Heart right ventricle (tissue), 16 donors: Measurements from ENCODE around the gene TSPAN9. TPM values are rescaled to one million over a fixed set of nuclear protein-coding genes. Genes with fewer than 3 reads are reported as not detected.
A peak's percentile ranks its signal among the peaks of the same experiment; 100 is the strongest.

Source experiments
- ATAC-seq, 8 donors: fragments of 200-7000 bp; cut with Tn5 transposase; one replicate each; pipeline ENCODE4 v1.9.1; 2020; ENCODE audit warnings: mild to moderate bottlenecking in 8 of 8, moderate library complexity in 8 of 8, moderate number of reproducible peaks in 1 of 8
- DNase-seq, 2 donors: peaks; one replicate each; pipeline ENCODE4 v3.0.0-alpha.2; 2020
- H3K27ac ChIP-seq, 10 donors: fragments of 200-600 bp; sonication (generic) in 2 of 10; one replicate each; pipeline versions ENCODE4 v1.5.0 to v1.8.0; 2020 to 2022; ENCODE audit warnings: mild to moderate bottlenecking in 3 of 10
- H3K27me3 ChIP-seq, 7 donors: fragments of 200-600 bp; one replicate each; pipeline ENCODE4 v1.8.0; 2021 to 2022; ENCODE audit warnings: mild to moderate bottlenecking in 2 of 7
- H3K36me3 ChIP-seq, 9 donors: fragments of 200-600 bp; sonication (generic) in 1 of 9; one replicate each; pipeline versions ENCODE4 v1.5.0 to v1.8.0; 2020 to 2022; ENCODE audit warnings: mild to moderate bottlenecking in 2 of 9
- H3K4me1 ChIP-seq, 9 donors: fragments of 200-600 bp; sonication (generic) in 1 of 9; one replicate each; pipeline versions ENCODE4 v1.5.0 to v1.8.0; 2020 to 2022; ENCODE audit warnings: mild to moderate bottlenecking in 4 of 9
- H3K4me3 ChIP-seq, 10 donors: fragments of 200-600 bp; sonication (generic) in 2 of 10; one replicate each; pipeline versions ENCODE4 v1.5.0 to v1.8.0; 2020 to 2022; ENCODE audit warnings: mild to moderate bottlenecking in 7 of 10, moderate library complexity in 2 of 10
- H3K9me3 ChIP-seq, 11 donors: fragments of 200-600 bp in 10 of 11; sonication (generic) in 2 of 11; one replicate each; pipeline versions ENCODE4 v1.5.0 to v1.8.0; 2013 to 2022; ENCODE audit warnings: mild to moderate bottlenecking in 2 of 11, control low read depth in 1 of 11, moderate library complexity in 1 of 11
- WGBS, 2 donors: extraction: QIAGEN DNeasy Blood & Tissue Kit; methylation state at CpG; one replicate each; pipeline ENCODE4 v1.1.7; 2013; ENCODE audit warnings: inconsistent platforms in 1 of 2; 5-methylcytosine and 5-hydroxymethylcytosine counted together
- intact Hi-C, 10 donors: fragments of 100-400 bp; cut with DNase I; formaldehyde crosslinking; loops; one replicate each; pipeline versions ENCODE4 v1.11.1 to v1.14.2; 2022
- polyA plus RNA-seq, 2 donors: library from polyadenylated mRNA; stranded (reverse); fragments of 200-250 nt; gene quantifications; one replicate each; pipeline ENCODE4 v1.2.3, GENCODE V29; 2013
- total RNA-seq, 10 donors: library from RNA; stranded (reverse); fragmentation: NEBNext Ultra II Directional in 3 of 10; extraction: Animal tissue kit (Norgen Biotek cat#: 25700) in 3 of 10; gene quantifications; one replicate each; pipeline versions ENCODE4 v1.2.1 to v1.2.4, GENCODE V29; 2021 to 2023
- TF ChIP-seq, protein P1 (sequence below), 9 donors: fragments of 200-600 bp; sonication (generic) in 2 of 9; IDR thresholded peaks; one replicate each; pipeline versions ENCODE4 v1.5.0 to v1.8.0; 2021 to 2022; ENCODE audit warnings: antibody characterized with exemption in 9 of 9, mild to moderate bottlenecking in 5 of 9, moderate library complexity in 1 of 9
- donor health status: Arrhythmogenic right ventricular cardiomyopathy.
- donor health status: ischemic (EF 13 %, LVEDD 7.1; RV severe dilation, severe dysfunction).
- donor health status: healthy with polysubstance abuse.
- donor health status: DM: no; HTN: yes; CAD: no.
- donor health status: DM: no; HTN: no; CAD: no.
- donor health status: ischemic (EF 25% LVEDD 6.9; RV normal size, moderate dysfunction).
- donor health status: ischemic (EF 25% LVEDD 5.7; RV mildly dilated, moderate dysfunction).
- donor health status: healthy.
- donor health status: DM: yes; HTN: yes; CAD: no.
- donor health status: Ischemic cardiomyopathy.
- donor health status: ischemic (EF 35%, LVEDD 5.7; RV mildly dilated, moderate dysfunction).
- donor health status: nonischemic (EF 11% LVEDD 7.7; RV severe dilation, severe dysfunction).
- donor health status: DM: yes; HTN: yes; CAD: no.
- donor health status: PGD.
- donor health status: ischemic (EF 29% LVEDD 5.4; RV normal size, mild dysfunction).
- donor health status: nonischemic (EF 23%, LVEDD 6.1; RV moderate dilation, normal function).

The TSPAN9 gene
- total and polyA plus RNA-seq, 12 donors, result 63.0 to 401 (median 251) TPM

GRCh38 chr12:3187846-3188770 lies 110.9 kb downstream of the TSPAN9 start:
- Histone ChIP-seq H3K4me3 (no peak overlapping the region), H3K9me3 (no peaks in the 10 kb centered on the region), H3K27me3 (no peaks in the 10 kb centered on the region), H3K4me1 (peaks cover 4 to 82% (median 60%) of the 10 kb centered on the region in 9 donors), H3K36me3 (no peaks in the 10 kb centered on the region), H3K27ac (no peak overlapping the region)
- TF ChIP-seq, protein P1, sequence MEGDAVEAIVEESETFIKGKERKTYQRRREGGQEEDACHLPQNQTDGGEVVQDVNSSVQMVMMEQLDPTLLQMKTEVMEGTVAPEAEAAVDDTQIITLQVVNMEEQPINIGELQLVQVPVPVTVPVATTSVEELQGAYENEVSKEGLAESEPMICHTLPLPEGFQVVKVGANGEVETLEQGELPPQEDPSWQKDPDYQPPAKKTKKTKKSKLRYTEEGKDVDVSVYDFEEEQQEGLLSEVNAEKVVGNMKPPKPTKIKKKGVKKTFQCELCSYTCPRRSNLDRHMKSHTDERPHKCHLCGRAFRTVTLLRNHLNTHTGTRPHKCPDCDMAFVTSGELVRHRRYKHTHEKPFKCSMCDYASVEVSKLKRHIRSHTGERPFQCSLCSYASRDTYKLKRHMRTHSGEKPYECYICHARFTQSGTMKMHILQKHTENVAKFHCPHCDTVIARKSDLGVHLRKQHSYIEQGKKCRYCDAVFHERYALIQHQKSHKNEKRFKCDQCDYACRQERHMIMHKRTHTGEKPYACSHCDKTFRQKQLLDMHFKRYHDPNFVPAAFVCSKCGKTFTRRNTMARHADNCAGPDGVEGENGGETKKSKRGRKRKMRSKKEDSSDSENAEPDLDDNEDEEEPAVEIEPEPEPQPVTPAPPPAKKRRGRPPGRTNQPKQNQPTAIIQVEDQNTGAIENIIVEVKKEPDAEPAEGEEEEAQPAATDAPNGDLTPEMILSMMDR (IDR thresholded peaks at IDR 0.05), result no peak
- 64 to 72% methylated on average over 17 of the region's 17 CpGs for WGBS, 2 donors
- no peak for ATAC-seq
- intact Hi-C loops, result loop anchor here in 2 of 10 donors (5.0 kb wide), 2 partner anchors 36 to 46 kb away; no protein-coding TSS in a partner anchor
- DNase-seq, result no peak

DNA sequence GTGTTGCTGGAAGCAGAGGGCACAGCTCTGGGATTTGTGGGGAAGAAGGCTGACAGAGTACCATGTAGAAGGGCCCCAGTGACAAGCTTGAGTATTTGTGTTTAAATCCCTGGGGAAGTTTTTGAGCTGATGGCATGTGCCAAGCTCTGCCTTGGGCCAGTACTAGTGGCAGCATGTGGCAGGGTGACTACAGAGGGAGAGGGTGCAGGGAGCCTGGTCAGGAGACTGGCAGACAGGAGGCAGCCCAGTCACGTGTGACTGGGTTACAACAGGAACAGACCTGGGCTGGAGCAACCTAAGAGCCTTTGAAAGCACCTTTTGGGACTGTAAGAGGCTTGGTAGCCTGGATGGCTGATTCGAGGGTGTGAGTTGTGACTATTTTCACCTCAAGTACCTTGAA lies 112.1 kb downstream of the TSPAN9 start:
- peak in 3 of 8 donors; percentile 11 to 51 (median 45) for ATAC-seq
- H3K9me3 ChIP-seq, result no peaks in the 10 kb centered on the region
- peaks cover 7 to 92% (median 71%) of the 10 kb centered on the region in 9 donors for H3K4me1 ChIP-seq
- no peak overlapping the region for H3K4me3 ChIP-seq
- H3K27ac ChIP-seq, result no peak overlapping the region
- TF ChIP-seq, protein P1 (IDR thresholded peaks at IDR 0.05), result no peak
- WGBS, 2 donors, result 34 to 50% methylated on average over 2 of the region's 2 CpGs
- no peak for DNase-seq
- no peaks in the 10 kb centered on the region for H3K27me3 ChIP-seq
- intact Hi-C loops, result loop anchor here in 2 of 10 donors (5.0 kb wide), 2 partner anchors 37 to 47 kb away; no protein-coding TSS in a partner anchor
- no peaks in the 10 kb centered on the region for H3K36me3 ChIP-seq

GRCh38 chr12:3190101-3190500 lies 112.9 kb downstream of the TSPAN9 start:
- H3K27ac ChIP-seq, result no peak overlapping the region
- TF ChIP-seq, protein P1 (IDR thresholded peaks at IDR 0.05), result no peak
- H3K4me3 ChIP-seq, result no peak overlapping the region
- DNase-seq, result no peak
- intact Hi-C loops, result loop anchor here in 1 of 10 donors (5.0 to 10.0 kb wide), 2 partner anchors 33 to 115 kb away; partner anchors contain the start of gene TSPAN9
- peaks cover 10 to 92% (median 71%) of the 10 kb centered on the region in 9 donors for H3K4me1 ChIP-seq
- 43 to 54% methylated on average over 9 of the region's 9 CpGs for WGBS, 2 donors
- no peak for ATAC-seq
- no peaks in the 10 kb centered on the region for H3K27me3 ChIP-seq
- no peaks in the 10 kb centered on the region for H3K36me3 ChIP-seq
- H3K9me3 ChIP-seq, result no peaks in the 10 kb centered on the region

- DNase-seq (no peak), ATAC-seq (no peak)
- no peaks in the 10 kb centered on the region for H3K36me3 ChIP-seq
- WGBS, 2 donors, result 88 to 89% methylated on average over 2 of the region's 2 CpGs
- H3K27me3 ChIP-seq, result no peaks in the 10 kb centered on the region
- no peak overlapping the region for H3K27ac ChIP-seq
- H3K9me3 ChIP-seq, result no peaks in the 10 kb centered on the region
- TF ChIP-seq, protein P1 (IDR thresholded peaks at IDR 0.05), result no peak
- no peak overlapping the region for H3K4me3 ChIP-seq
- intact Hi-C loops, result loop anchor here in 1 of 10 donors (5.0 to 10.0 kb wide), 2 partner anchors 34 to 117 kb away; partner anchors contain the start of gene TSPAN9
- peaks cover 4 to 87% (median 60%) of the 10 kb centered on the region in 9 donors for H3K4me1 ChIP-seq
Observed at GRCh38 chr12:3191450-3191849, 114.3 kb downstream of the TSPAN9 start.
